Transverse colon (tissue), 4 donors: ENCODE measurements around the gene SUSD2. TPM values are rescaled to one million over a fixed set of nuclear protein-coding genes. Genes with fewer than 3 reads are reported as not detected.

ENCODE experiments used
- DNase-seq: peaks from one replicate; pipeline ENCODE4 v3.0.0-alpha.2; 2019
- H3K27ac ChIP-seq, 4 donors: fragments of 200-600 bp; sonication (generic); 2 replicates each; pipeline ENCODE4 v1.5.1; 2016 to 2018; ENCODE audit warnings: inconsistent platforms in 4 of 4
- H3K27me3 ChIP-seq: fragments of 200-600 bp; sonication (generic); 2 replicates; pipeline ENCODE4 v1.5.1; 2017; ENCODE audit warnings: inconsistent platforms
- H3K36me3 ChIP-seq, 4 donors: fragments of 200-600 bp; sonication (generic); 2 replicates each; pipeline ENCODE4 v1.5.1; 2017 to 2019; ENCODE audit warnings: inconsistent platforms in 4 of 4
- H3K4me1 ChIP-seq, 4 donors: fragments of 200-600 bp; sonication (generic); 2 replicates each; pipeline ENCODE4 v1.5.1; 2017 to 2020; ENCODE audit warnings: inconsistent platforms in 4 of 4
- H3K4me3 ChIP-seq, 4 donors: fragments of 200-600 bp; sonication (generic); 1 replicate in 1 of 4; 2 replicates in 3 of 4; pipeline versions ENCODE4 v1.5.1 to v1.6.1; 2017 to 2019; ENCODE audit warnings: inconsistent platforms in 4 of 4
- H3K9me3 ChIP-seq, 2 donors: fragments of 200-600 bp; sonication (generic); 2 replicates each; pipeline ENCODE4 v1.5.1; 2017 to 2019; ENCODE audit warnings: inconsistent platforms in 2 of 2
- CTCF ChIP-seq, 5 experiments: fragments of 200-600 bp in 3 of 5; fragments of 450-650 bp in 2 of 5; sonication (generic) in 3 of 5; IDR thresholded peaks; 1 replicate in 2 of 5; 2 replicates in 3 of 5; pipeline ENCODE4 v1.5.1; 2016 to 2017; ENCODE audit warnings: antibody characterized with exemption in 5 of 5, inconsistent platforms in 3 of 5, mild to moderate bottlenecking in 2 of 5, moderate library complexity in 1 of 5
- EP300 ChIP-seq: sonication (generic); formaldehyde crosslinking; IDR thresholded peaks from one replicate; pipeline ENCODE4 v1.6.1; 2017; ENCODE audit warnings: antibody characterized with exemption, low read depth
- POLR2A ChIP-seq: fragments of 450-650 bp; IDR thresholded peaks from one replicate; pipeline ENCODE4 v1.6.1; 2016; ENCODE audit warnings: antibody characterized with exemption, mild to moderate bottlenecking, moderate library complexity
- POLR2AphosphoS5 ChIP-seq, 3 donors: sonication (generic); formaldehyde crosslinking; IDR thresholded peaks; one replicate each; pipeline ENCODE4 v1.6.1; 2016; ENCODE audit warnings: antibody characterized with exemption in 3 of 3
- WGBS, 2 donors: methylation state at CpG; one replicate each; pipeline ENCODE4 v1.1.5; 2018; ENCODE audit warnings: low coverage in 1 of 2; 5-methylcytosine and 5-hydroxymethylcytosine counted together
- in situ Hi-C, 4 donors: fragments of 200-750 bp; cut with MboI; loops; one replicate each; pipeline versions ENCODE4 v1.15.0 to v1.15.1; 2017; ENCODE audit warnings: low sequenced_read_pairs in 3 of 4, low pct_ligation_motif_present in 1 of 4, low pct_unique_long_range_greater_than_20kb in 1 of 4
- intact Hi-C: fragments of 100-400 bp; cut with DNase I; formaldehyde crosslinking; loops from one replicate; pipeline ENCODE4 v1.15.1; 2023; ENCODE audit warnings: low total_unique reads
- total RNA-seq, 4 donors: library from RNA; depleted of rRNA; stranded (reverse); fragments of >200 nt; gene quantifications; one replicate each; pipeline ENCODE4 v1.1.0, GENCODE V29; 2016

Gene SUSD2
- total RNA-seq, 4 donors from 2014 or later, result 0.37 to 67.7 (median 3.8) TPM

GRCh38 chr22:24170632-24171031 is 10.7 kb upstream of the SUSD2 start:
- no peaks in the 10 kb centered on the region for H3K27me3 ChIP-seq
- in situ Hi-C loops (loop anchor here in 1 of 4 donors (10.0 kb wide), 1 partner anchor 66 kb away; no protein-coding TSS in a partner anchor), intact Hi-C loops (no loop called here)
- no peak for DNase-seq
- H3K27ac ChIP-seq, result peak overlapping the region in 1 of 4 donors; percentile 17
- TF ChIP-seq CTCF (IDR thresholded peaks at IDR 0.05) (no peak), POLR2AphosphoS5 (IDR thresholded peaks at IDR 0.05) (no peak), POLR2A (no peak), EP300 (no peak)
- peaks cover 0 to 9% (median 4%) of the 10 kb centered on the region in 4 donors for H3K4me1 ChIP-seq
- WGBS, 2 donors, result 94% methylated on average over 4 of the region's 5 CpGs; no CpG with 5 or more reads in 1 of the 2 donors
- no peak overlapping the region for H3K4me3 ChIP-seq
- H3K9me3 ChIP-seq, result no peaks in the 10 kb centered on the region
- H3K36me3 ChIP-seq, result peaks cover 0 to 30% (median 12%) of the 10 kb centered on the region in 4 donors

- no peak for TF ChIP-seq POLR2AphosphoS5 (IDR thresholded peaks at IDR 0.05)
- TF ChIP-seq POLR2A, result no peak
- TF ChIP-seq EP300, result no peak
- WGBS, 2 donors, result 97% methylated on average over 11 of the region's 12 CpGs; no CpG with 5 or more reads in 1 of the 2 donors
Measured at GRCh38 chr22:24171822-24172221, 9.5 kb upstream of the SUSD2 start.

GRCh38 chr22:24175160-24175808 is 6.0 kb upstream of the SUSD2 start:
- no peaks in the 10 kb centered on the region for H3K9me3 ChIP-seq
- peak; percentile 85 for DNase-seq
- 36 to 45% methylated on average over 3 to 11 of the region's 11 CpGs for WGBS, 2 donors
- TF ChIP-seq POLR2AphosphoS5 (IDR thresholded peaks at IDR 0.05), result peak in 1 of 3 donors; percentile 13
- peak; percentile 78 to 90 (median 84) for TF ChIP-seq CTCF (IDR thresholded peaks at IDR 0.05)
- TF ChIP-seq POLR2A, result no peak
- TF ChIP-seq EP300, result no peak
- peak overlapping the region; percentile 44 to 77 (median 61) for H3K27ac ChIP-seq
- in situ Hi-C loops, result loop anchor here in 1 of 4 donors (10.0 kb wide), 1 partner anchor 70 kb away; no protein-coding TSS in a partner anchor
- intact Hi-C loops, result no loop called here
- no peak overlapping the region for H3K4me3 ChIP-seq
- peaks cover 0 to 22% (median 9%) of the 10 kb centered on the region in 4 donors for H3K4me1 ChIP-seq
- peaks cover 0 to 12% (median 5%) of the 10 kb centered on the region in 4 donors for H3K36me3 ChIP-seq
- H3K27me3 ChIP-seq, result no peaks in the 10 kb centered on the region

More at GRCh38 chr22:24171822-24172221, 9.5 kb upstream of the SUSD2 start:
- H3K9me3 ChIP-seq, result no peaks in the 10 kb centered on the region
- no peak overlapping the region for H3K4me3 ChIP-seq
- intact Hi-C loops (no loop called here), in situ Hi-C loops (loop anchor here in 1 of 4 donors (10.0 kb wide), 1 partner anchor 67 kb away; no protein-coding TSS in a partner anchor)
- H3K4me1 ChIP-seq, result peaks cover 0 to 15% (median 7%) of the 10 kb centered on the region in 4 donors
- no peak overlapping the region for H3K27ac ChIP-seq
- H3K36me3 ChIP-seq, result peaks cover 0 to 26% (median 8%) of the 10 kb centered on the region in 4 donors
- H3K27me3 ChIP-seq, result no peaks in the 10 kb centered on the region
- no peak for DNase-seq

GRCh38 chr22:24176040-24176439 is 5.2 kb upstream of the SUSD2 start:
- WGBS, 2 donors, result 95 to 100% methylated on average over 1 to 10 of the region's 11 CpGs
- intact Hi-C loops (no loop called here), in situ Hi-C loops (loop anchor here in 1 of 4 donors (10.0 kb wide), 1 partner anchor 71 kb away; no protein-coding TSS in a partner anchor)
- TF ChIP-seq EP300, result no peak
- no peak for TF ChIP-seq CTCF (IDR thresholded peaks at IDR 0.05)
- no peak for TF ChIP-seq POLR2AphosphoS5 (IDR thresholded peaks at IDR 0.05)
- TF ChIP-seq POLR2A, result no peak
- no peak overlapping the region for H3K4me3 ChIP-seq
- peaks cover 0 to 12% (median 5%) of the 10 kb centered on the region in 4 donors for H3K36me3 ChIP-seq
- peak overlapping the region; percentile 44 to 77 (median 61) for H3K27ac ChIP-seq
- no peaks in the 10 kb centered on the region for H3K9me3 ChIP-seq
- no peak for DNase-seq
- no peaks in the 10 kb centered on the region for H3K27me3 ChIP-seq
- H3K4me1 ChIP-seq, result peaks cover 2 to 23% (median 13%) of the 10 kb centered on the region in 4 donors
